HEK293T (cell line): ENCODE results near the gene STX16.

ENCODE experiments used
- CTCF ChIA-PET: fragments of 350-600 bp; formaldehyde crosslinking; extraction: SDS; loops from one replicate; lab custom pipeline; 2021; ENCODE audit warnings: antibody characterized with exemption, inconsistent platforms; lab: Yijun Ruan, JAX
- POLR2A ChIA-PET: fragments of 350-600 bp; formaldehyde crosslinking; extraction: SDS; loops from one replicate; lab custom pipeline; 2020; ENCODE audit warnings: antibody characterized with exemption, inconsistent platforms; lab: Yijun Ruan, JAX
- DNase-seq: peaks from one replicate; pipeline ENCODE4 v3.0.0; 2012; ENCODE audit warnings: mixed read lengths; ENCODE audit errors: extremely low spot score
- ARNT ChIP-seq: fragments of 450-650 bp; IDR thresholded peaks from 2 replicates; pipeline ENCODE4 v1.6.1; 2017; ENCODE audit warnings: mild to moderate bottlenecking
- BHLHE40 ChIP-seq: fragments of 450-650 bp; IDR thresholded peaks from 2 replicates; pipeline ENCODE4 v1.6.1; 2016; ENCODE audit warnings: mild to moderate bottlenecking, moderate library complexity, borderline replicate concordance
- CTBP1 ChIP-seq: fragments of 450-650 bp; IDR thresholded peaks from 2 replicates; pipeline ENCODE4 v1.6.1; 2016; ENCODE audit warnings: borderline replicate concordance
- ELF4 ChIP-seq: fragments of 450-650 bp; IDR thresholded peaks from 2 replicates; pipeline ENCODE4 v1.6.1; 2017; ENCODE audit warnings: antibody characterized with exemption
- FOXA1 ChIP-seq: fragments of 450-650 bp; IDR thresholded peaks from 2 replicates; pipeline ENCODE4 v1.6.1; 2016; ENCODE audit warnings: mild to moderate bottlenecking
- FOXK2 ChIP-seq: fragments of 450-650 bp; IDR thresholded peaks from 2 replicates; pipeline ENCODE4 v1.6.1; 2016; ENCODE audit warnings: mild to moderate bottlenecking
- FOXM1 ChIP-seq: fragments of 450-650 bp; IDR thresholded peaks from 2 replicates; pipeline ENCODE4 v1.6.1; 2017; ENCODE audit warnings: mild to moderate bottlenecking, borderline replicate concordance
- HDGF ChIP-seq: fragments of 450-650 bp; IDR thresholded peaks from 2 replicates; pipeline ENCODE4 v1.6.1; 2017; ENCODE audit warnings: antibody characterized with exemption, borderline replicate concordance
- L3MBTL2 ChIP-seq: fragments of 450-650 bp; conservative IDR thresholded peaks from 2 replicates; pipeline ENCODE4 v1.6.1; 2016; ENCODE audit warnings: mild to moderate bottlenecking
- LEF1 ChIP-seq: fragments of 450-650 bp; IDR thresholded peaks from 2 replicates; pipeline ENCODE4 v1.6.1; 2017; ENCODE audit warnings: mild to moderate bottlenecking, borderline replicate concordance
- NFRKB ChIP-seq: fragments of 450-650 bp; IDR thresholded peaks from 2 replicates; pipeline ENCODE4 v1.6.1; 2016; ENCODE audit warnings: mild to moderate bottlenecking, moderate library complexity
- PKNOX1 ChIP-seq: fragments of 450-650 bp; IDR thresholded peaks from 2 replicates; pipeline ENCODE4 v1.6.1; 2016
- SP1 ChIP-seq: fragments of 450-650 bp; IDR thresholded peaks from 2 replicates; pipeline ENCODE4 v1.6.1; 2017
- SUZ12 ChIP-seq: fragments of 450-650 bp; IDR thresholded peaks from 2 replicates; pipeline ENCODE4 v1.6.1; 2016; ENCODE audit warnings: mild to moderate bottlenecking
- TARDBP ChIP-seq: fragments of 450-650 bp; IDR thresholded peaks from 2 replicates; pipeline ENCODE4 v1.6.1; 2016
- ZNF384 ChIP-seq: fragments of 450-650 bp; IDR thresholded peaks from 2 replicates; pipeline ENCODE4 v1.6.1; 2016

The STX16 gene

GRCh38 chr20:58701431-58702160 lies 50.5 kb downstream of the STX16 start:
- DNase-seq, result no peak
- ChIA-PET CTCF (no interaction called here), POLR2A (no interaction called here)
- no peak for TF ChIP-seq ZNF384
- no peak for TF ChIP-seq NFRKB
- no peak for TF ChIP-seq BHLHE40
- TF ChIP-seq L3MBTL2, result no peak
- no peak for TF ChIP-seq CTBP1
- TF ChIP-seq FOXK2, result no peak
- no peak for TF ChIP-seq ARNT
- no peak for TF ChIP-seq PKNOX1
- TF ChIP-seq TARDBP, result no peak
- no peak for TF ChIP-seq ELF4
- no peak for TF ChIP-seq LEF1
- TF ChIP-seq HDGF, result no peak
- no peak for TF ChIP-seq SUZ12
- no peak for TF ChIP-seq FOXA1
- TF ChIP-seq SP1, result no peak
- no peak for TF ChIP-seq FOXM1

GRCh38 chr20:58702161-58702510 lies 51.1 kb downstream of the STX16 start:
- TF ChIP-seq SUZ12, result no peak
- TF ChIP-seq HDGF, result no peak
- no peak for TF ChIP-seq CTBP1
- TF ChIP-seq ELF4, result no peak
- TF ChIP-seq SP1, result no peak
- no peak for TF ChIP-seq LEF1
- TF ChIP-seq FOXA1, result no peak
- TF ChIP-seq ZNF384, result no peak
- TF ChIP-seq FOXK2, result no peak
- TF ChIP-seq TARDBP, result no peak
- TF ChIP-seq PKNOX1, result no peak
- no peak for TF ChIP-seq L3MBTL2
- no peak for TF ChIP-seq BHLHE40
- TF ChIP-seq FOXM1, result no peak
- no peak for TF ChIP-seq NFRKB
- TF ChIP-seq ARNT, result no peak
- CTCF ChIA-PET, result no interaction called here

GRCh38 chr20:58702859-58703648 lies 52.0 kb downstream of the STX16 start:
- ChIA-PET CTCF (no interaction called here), POLR2A (no interaction called here)
- TF ChIP-seq TARDBP (no peak), SP1 (no peak), LEF1 (no peak), FOXM1 (no peak), ARNT (no peak), ZNF384 (no peak), FOXA1 (no peak), NFRKB (no peak), CTBP1 (no peak), ELF4 (no peak), FOXK2 (no peak), BHLHE40 (no peak)
- no peak for DNase-seq

More at GRCh38 chr20:58702161-58702510, 51.1 kb downstream of the STX16 start:
- DNase-seq, result no peak
- POLR2A ChIA-PET, result no interaction called here

GRCh38 chr20:58703765-58704371 lies 52.8 kb downstream of the STX16 start:
- TF ChIP-seq NFRKB (no peak), L3MBTL2 (no peak), FOXA1 (no peak), FOXK2 (no peak), BHLHE40 (no peak), FOXM1 (no peak), ZNF384 (no peak), HDGF (no peak), PKNOX1 (no peak), SUZ12 (no peak), LEF1 (no peak), ARNT (no peak), SP1 (no peak), TARDBP (no peak), CTBP1 (no peak), ELF4 (no peak)
- ChIA-PET CTCF (no interaction called here), POLR2A (no interaction called here)
- no peak for DNase-seq

GRCh38 chr20:58705208-58705926 lies 54.3 kb downstream of the STX16 start:
- CTCF ChIA-PET, result no interaction called here
- no peak for DNase-seq
- no peak for TF ChIP-seq HDGF
- no peak for TF ChIP-seq NFRKB
- TF ChIP-seq BHLHE40, result no peak
- no peak for TF ChIP-seq TARDBP
- TF ChIP-seq FOXA1, result no peak
- no peak for TF ChIP-seq PKNOX1
- no peak for TF ChIP-seq ARNT
- TF ChIP-seq CTBP1, result no peak
- TF ChIP-seq L3MBTL2, result no peak
- no peak for TF ChIP-seq ZNF384
- TF ChIP-seq FOXM1, result no peak
- no peak for TF ChIP-seq FOXK2
- TF ChIP-seq SP1, result no peak
- TF ChIP-seq ELF4, result no peak
- TF ChIP-seq SUZ12, result no peak
- no peak for TF ChIP-seq LEF1
- POLR2A ChIA-PET, result no interaction called here
